ENCODE data around the gene RAB11FIP5. TPM values are rescaled to one million over a fixed set of nuclear protein-coding genes. Genes with fewer than 3 reads are reported as not detected.

RAB11FIP5 gene
- total RNA-seq, 1 donor from 2014 or later: 3.5 TPM

DNA sequence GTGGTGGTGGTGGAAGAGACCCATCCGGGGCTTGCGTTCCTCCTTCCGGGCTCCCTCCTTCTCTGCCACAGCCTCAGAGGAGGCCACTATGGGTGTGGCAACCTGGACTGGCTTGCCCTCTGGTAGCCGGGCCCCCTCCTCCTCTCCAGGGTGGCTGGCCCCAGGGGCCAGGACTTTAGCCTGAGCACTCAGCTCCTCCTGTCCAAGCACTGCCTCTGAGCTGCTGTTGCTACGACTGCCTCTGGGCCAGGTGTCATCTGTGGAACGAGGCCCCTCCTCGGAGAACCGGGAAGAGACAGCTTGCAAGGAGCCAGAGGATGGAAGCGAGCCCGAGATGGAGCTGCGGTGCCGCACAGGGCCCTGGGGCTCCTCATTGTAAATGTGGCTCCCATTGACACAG lies 24.5 kb downstream of the RAB11FIP5 start:
- peaks cover 3% of the 10 kb centered on the region for H3K27me3 Mint-ChIP-seq
- no peak overlapping the region for H3K4me3 Mint-ChIP-seq
- DNase-seq: no peak
- no peak for ATAC-seq (ENCODE audit: low read depth)
- H3K4me1 Mint-ChIP-seq: no peaks in the 10 kb centered on the region
- no peak for TF ChIP-seq CTCF (IDR thresholded peaks at IDR 0.05)
- intact Hi-C loops (cut with micrococcal nuclease): no loop called here
- H3K36me3 Mint-ChIP-seq (ENCODE audit: low read depth): no peaks in the 10 kb centered on the region
- ChIA-PET POLR2A (no interaction called here), CTCF (interaction anchor here (0.9 to 1.1 kb wide), 2 partner anchors 89 to 124 kb away, joined by 3 to 4 read pairs; no protein-coding TSS in a partner anchor)
- H3K9me3 Mint-ChIP-seq: no peaks in the 10 kb centered on the region
- H3K27ac Mint-ChIP-seq: no peak overlapping the region

- H3K27ac Mint-ChIP-seq: no peak overlapping the region
- no peaks in the 10 kb centered on the region for H3K9me3 Mint-ChIP-seq
- no peak overlapping the region for H3K4me3 Mint-ChIP-seq
- H3K4me1 Mint-ChIP-seq: no peaks in the 10 kb centered on the region
- intact Hi-C loops (cut with micrococcal nuclease): no loop called here
- ChIA-PET POLR2A (no interaction called here), CTCF (interaction anchor here (1.1 to 3.8 kb wide), 4 partner anchors 72 to 125 kb away, joined by 3 to 25 read pairs (median 5); no protein-coding TSS in a partner anchor)
- no peaks in the 10 kb centered on the region for H3K36me3 Mint-ChIP-seq (ENCODE audit: low read depth)
- no peak for DNase-seq
- peaks cover 3% of the 10 kb centered on the region for H3K27me3 Mint-ChIP-seq
- no peak for TF ChIP-seq CTCF (IDR thresholded peaks at IDR 0.05)
- no peak for ATAC-seq (ENCODE audit: low read depth)
Measured at GRCh38 chr2:73087311-73087710, 25.4 kb downstream of the RAB11FIP5 start.

- no peak overlapping the region for H3K4me3 Mint-ChIP-seq
- H3K9me3 Mint-ChIP-seq: no peaks in the 10 kb centered on the region
- ATAC-seq (ENCODE audit: low read depth) (peak; percentile 96), DNase-seq (peak; percentile 62)
- H3K36me3 Mint-ChIP-seq (ENCODE audit: low read depth): no peaks in the 10 kb centered on the region
- no peaks in the 10 kb centered on the region for H3K4me1 Mint-ChIP-seq
- CTCF ChIA-PET: interaction anchor here (0.7 to 3.8 kb wide), 6 partner anchors 13 to 127 kb away, joined by 3 to 25 read pairs (median 6); no protein-coding TSS in a partner anchor
- POLR2A ChIA-PET: no interaction called here
- intact Hi-C loops (cut with micrococcal nuclease): loop anchor here (1.0 kb wide), 5 partner anchors 13 to 127 kb away; no protein-coding TSS in a partner anchor
- H3K27ac Mint-ChIP-seq: no peak overlapping the region
- H3K27me3 Mint-ChIP-seq: peaks cover 3% of the 10 kb centered on the region
- no peak for TF ChIP-seq CTCF (IDR thresholded peaks at IDR 0.05)
Measured at GRCh38 chr2:73085691-73086090, 27.1 kb downstream of the RAB11FIP5 start.

GRCh38 chr2:73084971-73085370 lies 27.8 kb downstream of the RAB11FIP5 start:
- POLR2A ChIA-PET: no interaction called here
- Mint-ChIP-seq H3K9me3 (no peaks in the 10 kb centered on the region), H3K27ac (no peak overlapping the region), H3K27me3 (peaks cover 3% of the 10 kb centered on the region), H3K4me1 (no peaks in the 10 kb centered on the region), H3K4me3 (no peak overlapping the region), H3K36me3 (ENCODE audit: low read depth) (no peaks in the 10 kb centered on the region)
- TF ChIP-seq CTCF (IDR thresholded peaks at IDR 0.05): no peak
- intact Hi-C loops (cut with micrococcal nuclease): loop anchor here (1.0 kb wide), 5 partner anchors 13 to 127 kb away; no protein-coding TSS in a partner anchor
- no peak for DNase-seq
- ATAC-seq (ENCODE audit: low read depth): no peak
- CTCF ChIA-PET: interaction anchor here (0.6 to 3.8 kb wide), 5 partner anchors 71 to 128 kb away, joined by 3 to 25 read pairs (median 7); no protein-coding TSS in a partner anchor

- ChIA-PET POLR2A (no interaction called here), CTCF (interaction anchor here (0.7 to 3.8 kb wide), 5 partner anchors 77 to 129 kb away, joined by 3 to 25 read pairs (median 7); no protein-coding TSS in a partner anchor)
- DNase-seq (no peak), ATAC-seq (ENCODE audit: low read depth) (no peak)
- Mint-ChIP-seq H3K36me3 (ENCODE audit: low read depth) (no peaks in the 10 kb centered on the region), H3K9me3 (no peaks in the 10 kb centered on the region), H3K27me3 (peaks cover 3% of the 10 kb centered on the region), H3K4me3 (no peak overlapping the region), H3K27ac (no peak overlapping the region), H3K4me1 (no peaks in the 10 kb centered on the region)
- intact Hi-C loops (cut with micrococcal nuclease): no loop called here
- no peak for TF ChIP-seq CTCF (IDR thresholded peaks at IDR 0.05)
Measured at GRCh38 chr2:73083886-73084800, 28.6 kb downstream of the RAB11FIP5 start.
